ENCODE results near the gene DPCD.

DPCD gene

DNA sequence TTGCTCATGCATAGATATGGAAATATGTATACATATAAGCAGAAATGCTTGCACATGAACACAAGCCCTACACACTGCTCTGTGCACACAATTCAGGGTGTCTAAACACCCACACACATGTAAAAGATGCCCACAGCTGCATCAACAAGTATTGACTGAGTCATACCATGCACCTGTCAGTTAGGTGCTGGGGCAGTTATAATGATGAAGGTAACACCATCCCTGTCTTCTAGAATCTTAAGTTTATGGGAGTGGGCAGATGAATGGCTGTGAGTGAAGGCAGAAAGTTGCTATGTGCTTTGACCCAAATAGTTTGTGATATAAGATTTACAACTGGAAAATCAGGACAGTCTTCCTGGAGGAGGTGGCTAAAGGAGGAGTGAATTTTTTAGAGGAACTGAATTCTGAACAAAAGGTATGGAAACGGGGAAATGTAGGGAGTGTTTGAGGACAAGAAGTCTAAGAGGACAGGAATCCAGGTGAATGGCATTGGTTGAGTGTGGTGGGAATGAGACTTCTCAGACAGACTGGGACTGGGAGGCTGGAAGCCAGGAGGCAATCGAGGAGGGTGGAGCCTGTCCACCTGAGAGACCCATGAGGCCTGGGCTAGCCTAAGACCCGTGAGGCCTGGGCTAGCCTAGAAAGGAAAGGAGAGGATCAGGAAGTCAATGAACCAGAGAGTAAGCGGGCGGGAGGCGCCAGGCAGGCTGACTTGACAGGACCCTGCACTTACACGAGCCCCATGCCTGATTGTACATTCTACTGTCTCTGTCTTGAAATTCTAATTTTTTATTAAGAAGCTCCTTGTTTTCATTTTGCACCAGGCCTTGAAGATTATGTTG lies 20.7 kb upstream of the DPCD start:
- DNase-seq (ENCODE audit: low read depth in 2 of 2), result no peak

DNA sequence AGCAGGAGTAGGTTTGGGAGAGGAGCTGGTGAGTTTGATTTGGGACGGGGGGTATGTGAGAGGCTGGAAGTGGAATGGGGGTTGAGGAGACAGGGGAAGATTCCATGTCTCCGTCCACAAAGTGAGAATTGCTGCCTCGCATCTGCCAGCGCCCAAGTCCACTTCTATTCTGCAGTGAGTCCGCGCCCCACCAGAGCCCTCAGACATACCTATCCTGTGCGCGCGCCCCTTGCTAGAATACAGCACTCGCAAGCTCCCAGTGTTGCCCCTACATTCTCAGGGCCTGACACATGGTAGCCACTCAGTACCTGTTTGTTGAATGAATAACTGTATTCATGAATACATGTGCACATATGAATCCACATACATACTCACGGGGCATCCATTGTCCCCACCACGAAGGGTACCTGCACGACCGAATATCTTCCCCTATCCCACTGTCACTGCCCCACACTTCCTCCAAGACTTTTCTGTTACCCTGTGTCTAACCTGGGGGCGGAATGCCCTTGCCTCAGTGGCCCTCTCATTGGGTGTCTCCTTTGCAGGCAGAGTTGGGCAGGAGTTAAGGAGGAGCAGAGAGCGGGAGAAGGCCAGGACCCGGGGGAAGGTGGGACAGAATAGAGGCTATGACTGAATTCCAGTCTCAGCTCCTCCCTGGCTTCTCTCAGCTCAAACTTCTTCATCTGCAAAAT lies 19.9 kb upstream of the DPCD start:
- DNase-seq (ENCODE audit: low read depth in 2 of 2), result no peak

DNA sequence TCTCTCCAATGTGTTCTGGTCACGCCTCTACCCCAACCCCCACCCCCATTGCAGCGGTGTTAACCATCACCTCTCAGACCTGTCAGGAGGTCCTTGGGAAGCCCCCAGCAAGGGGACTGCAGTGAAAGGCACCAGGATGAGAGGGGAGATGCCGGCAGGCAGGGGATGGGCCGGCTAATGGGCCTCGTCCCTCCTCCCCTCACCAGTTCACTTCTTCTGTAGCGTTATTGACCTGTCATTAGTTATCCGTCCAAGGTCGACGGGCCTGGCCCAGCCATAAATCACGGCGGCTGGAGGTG lies 18.8 kb upstream of the DPCD start:
- DNase-seq (ENCODE audit: low read depth in 2 of 2), result no peak

DNA sequence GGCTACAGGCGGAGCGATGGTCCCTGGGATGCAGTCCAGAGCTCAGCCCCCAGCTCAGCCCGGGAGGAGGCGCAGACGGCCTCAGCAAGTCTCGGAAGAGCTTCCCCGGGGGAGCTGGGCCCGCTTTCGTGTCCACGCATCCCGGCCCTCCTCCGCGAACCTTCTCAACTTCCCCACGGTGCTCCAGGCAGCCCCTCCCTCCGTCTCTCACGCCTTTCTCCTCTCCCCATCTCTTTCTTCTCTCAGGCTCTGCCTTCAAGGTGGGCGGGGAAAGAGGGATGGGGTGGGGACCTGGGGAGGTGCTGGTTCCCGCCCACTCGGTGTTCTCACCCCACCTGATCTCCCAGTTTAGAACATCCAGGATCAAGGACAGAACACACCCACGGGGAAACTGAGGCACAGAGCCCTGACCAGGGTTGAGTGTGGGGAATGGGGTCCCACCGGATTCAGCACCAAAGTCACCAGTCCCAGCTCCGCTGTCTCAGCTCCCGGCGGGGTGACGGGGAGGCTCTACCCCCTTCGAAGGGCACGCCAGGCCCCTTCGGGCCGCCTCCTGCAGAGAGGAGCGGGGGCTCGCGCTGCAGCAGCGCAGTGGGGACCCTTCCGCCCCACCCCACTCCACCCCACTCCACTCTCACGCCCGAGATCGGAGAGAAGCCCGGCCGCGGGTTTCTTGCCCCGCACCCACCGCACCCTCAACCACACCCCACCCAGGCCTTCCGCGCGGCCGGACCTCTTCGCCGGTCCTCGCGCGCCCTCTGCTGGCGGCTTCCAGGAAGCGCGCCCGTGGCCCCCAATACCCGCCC lies 18.3 kb upstream of the DPCD start:
- DNase-seq (ENCODE audit: low read depth in 2 of 2), result peak; percentile 18 to 29

DNA sequence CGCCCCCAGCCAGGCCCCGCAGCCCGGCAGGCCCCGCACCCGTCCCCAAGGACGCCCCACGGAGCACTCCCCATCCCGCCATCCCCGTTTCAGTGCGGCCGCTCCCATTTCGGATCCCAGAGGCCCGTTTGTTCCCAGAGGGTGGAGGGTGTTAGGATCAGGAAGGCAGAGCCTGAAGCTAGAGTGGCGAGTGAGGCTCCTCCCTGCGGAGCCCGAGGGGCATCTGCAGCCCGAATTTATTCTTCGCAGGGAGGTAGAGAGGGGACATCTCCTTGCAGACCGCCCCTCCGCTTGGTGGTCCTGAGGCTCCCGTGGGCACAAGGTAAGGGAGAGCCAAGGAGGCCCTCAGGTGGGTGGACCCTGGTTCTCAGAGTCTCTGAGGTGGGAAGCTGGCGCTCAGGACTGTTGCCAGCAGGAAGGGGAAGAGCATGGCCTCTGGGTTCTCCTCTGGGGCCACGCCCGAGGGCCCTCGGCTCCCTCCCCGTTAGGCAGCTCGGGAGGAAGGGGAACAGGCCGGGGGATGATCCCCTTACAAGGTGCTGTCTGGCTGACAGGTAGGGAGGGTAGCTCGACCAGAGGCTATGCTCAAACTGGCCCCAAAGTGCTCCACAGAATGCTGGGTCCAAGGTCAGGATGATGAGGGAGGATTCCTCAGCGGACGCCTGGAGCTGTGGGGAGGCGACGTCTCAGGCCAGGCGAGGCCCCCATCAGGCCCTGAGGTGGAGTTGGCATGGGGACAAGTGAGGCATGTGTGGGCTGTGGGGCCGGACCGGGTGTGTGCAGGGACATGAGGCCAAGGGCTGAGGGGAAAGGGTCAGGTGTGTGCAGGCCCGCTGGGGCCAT lies 17.5 kb upstream of the DPCD start:
- DNase-seq (ENCODE audit: low read depth in 2 of 2), result no peak

DNA sequence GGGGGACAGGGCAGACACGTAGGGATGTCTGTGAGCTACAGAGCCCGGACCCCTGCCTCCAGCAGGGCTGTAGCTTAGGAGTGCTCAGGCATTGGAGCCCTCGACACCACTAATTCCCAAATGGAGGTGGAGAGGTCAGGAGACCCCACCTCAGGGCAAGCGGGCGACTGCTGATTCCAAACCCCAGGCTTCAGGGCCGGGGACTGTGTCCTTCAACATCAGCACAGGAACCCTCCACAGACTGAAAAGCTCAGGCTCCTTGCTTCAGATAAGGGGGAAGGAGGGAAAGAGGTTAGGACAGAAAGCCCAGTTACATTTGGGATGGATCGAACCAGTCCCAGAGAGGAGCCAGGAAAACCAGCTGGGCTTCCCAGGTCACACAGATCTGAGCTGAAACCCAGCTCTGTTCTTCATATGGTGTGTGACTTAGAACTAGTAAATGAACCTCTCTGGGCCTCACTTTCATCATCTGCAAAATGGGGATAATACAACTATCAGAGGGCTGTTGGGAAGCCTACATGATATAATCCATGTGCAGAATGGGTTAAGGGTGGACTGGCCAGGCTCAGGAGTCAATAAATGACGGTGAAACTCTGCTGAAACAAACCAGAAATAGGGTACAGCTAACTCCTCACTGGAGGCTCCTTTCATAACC lies 16.7 kb upstream of the DPCD start:
- DNase-seq (ENCODE audit: low read depth in 2 of 2), result no peak

DNA sequence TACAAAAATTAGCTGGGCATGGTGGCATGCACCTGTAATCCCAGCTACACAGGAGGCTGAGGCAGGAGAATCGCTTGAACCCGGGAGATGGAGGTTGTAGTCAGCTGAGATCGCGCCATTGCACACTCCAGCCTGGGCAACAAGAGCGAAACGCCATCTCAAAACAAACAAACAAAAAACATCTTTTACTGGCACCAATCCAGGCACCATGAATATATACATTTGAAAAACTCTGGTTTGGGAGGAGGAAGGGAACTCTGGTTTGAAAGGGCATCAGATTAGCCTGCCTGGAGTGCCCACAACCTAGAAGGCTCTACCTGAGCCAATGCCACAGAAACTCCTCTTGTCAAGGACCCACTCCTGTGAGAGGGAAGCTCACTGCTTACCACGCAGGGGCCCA lies 16.0 kb upstream of the DPCD start:
- no peak for DNase-seq (ENCODE audit: low read depth in 2 of 2)

DNA sequence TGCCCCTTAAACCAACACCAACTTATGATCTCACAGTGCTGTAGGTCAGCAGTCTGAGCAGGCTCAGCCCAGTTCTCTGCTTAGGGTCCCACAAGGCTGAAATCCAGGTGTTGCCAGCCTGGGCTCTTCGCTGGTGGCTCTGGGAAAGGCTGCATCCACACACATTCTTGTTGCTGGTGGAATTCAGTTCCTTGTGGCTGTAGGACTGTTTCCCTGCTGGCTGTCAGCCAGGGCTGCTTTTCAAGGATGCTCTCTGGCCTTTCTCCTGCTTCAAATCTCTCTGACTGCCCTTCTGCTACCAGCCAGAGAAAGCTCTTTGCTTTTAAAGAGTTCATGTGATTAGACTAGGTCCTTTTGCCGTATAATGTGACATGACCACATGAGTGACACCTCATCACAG lies 15.3 kb upstream of the DPCD start:
- no peak for DNase-seq (ENCODE audit: low read depth in 2 of 2)

DNA sequence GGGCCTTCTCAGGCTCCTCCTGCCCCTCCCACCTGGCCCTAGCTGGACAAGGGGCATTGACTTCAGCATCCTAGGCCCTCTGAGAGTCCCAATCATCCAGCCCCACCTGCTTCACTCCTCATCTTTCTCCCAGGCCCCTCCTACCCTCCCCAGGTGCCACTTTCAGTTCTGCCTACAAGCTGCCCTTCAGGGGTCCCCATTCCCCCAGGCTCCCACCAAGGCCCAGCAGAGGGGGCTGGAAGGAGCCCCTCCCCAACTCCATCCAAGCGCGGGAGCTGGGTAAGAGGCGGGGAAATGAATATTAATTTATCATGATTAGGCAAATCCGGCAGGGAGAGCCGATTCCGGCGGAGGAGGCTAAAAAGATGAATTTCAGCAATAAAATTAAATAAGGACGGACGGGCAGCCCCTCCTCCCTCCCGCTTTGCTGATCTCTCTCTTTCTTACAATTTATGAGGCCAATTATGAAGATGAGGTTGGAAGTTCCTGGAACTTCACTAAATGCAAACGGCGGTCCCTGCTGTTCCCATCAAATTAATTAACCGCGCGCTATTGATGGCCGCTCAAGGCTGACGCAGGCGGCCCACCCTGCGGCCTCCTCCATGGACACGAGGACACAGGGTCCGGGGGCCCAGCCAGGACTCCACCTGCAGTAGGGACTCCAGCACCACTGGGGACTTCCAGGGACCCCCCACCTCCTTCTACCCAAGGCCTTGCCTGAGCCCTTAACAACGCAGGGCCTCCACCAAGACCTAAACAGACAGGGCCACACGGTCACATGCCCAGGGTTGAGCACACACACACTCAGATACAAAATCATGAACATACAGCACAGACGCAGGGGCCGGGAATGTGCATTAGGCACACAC lies 14.0 kb upstream of the DPCD start:
- no peak for DNase-seq (ENCODE audit: low read depth in 2 of 2)

DNA sequence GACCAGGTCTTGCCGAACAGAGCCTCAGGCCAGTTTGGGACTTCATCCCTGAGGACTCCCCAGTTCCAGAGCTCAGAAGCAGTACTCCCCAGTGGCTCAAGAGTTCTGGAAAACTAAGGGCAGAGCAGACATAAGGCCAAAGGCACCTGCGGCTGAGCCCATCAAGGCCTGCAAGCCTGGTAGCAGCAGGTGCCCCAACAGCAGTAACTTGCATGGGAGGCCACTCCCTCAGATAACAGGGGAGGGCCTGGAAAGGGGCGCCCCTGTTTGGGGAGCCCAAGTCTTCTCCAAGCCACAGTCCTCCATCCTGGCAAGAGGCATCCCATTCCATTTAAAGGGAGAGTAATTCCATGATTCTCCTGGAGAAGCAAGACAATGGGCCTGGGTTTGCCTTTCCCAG lies 13.0 kb upstream of the DPCD start:
- DNase-seq (ENCODE audit: low read depth in 2 of 2), result no peak

DNA sequence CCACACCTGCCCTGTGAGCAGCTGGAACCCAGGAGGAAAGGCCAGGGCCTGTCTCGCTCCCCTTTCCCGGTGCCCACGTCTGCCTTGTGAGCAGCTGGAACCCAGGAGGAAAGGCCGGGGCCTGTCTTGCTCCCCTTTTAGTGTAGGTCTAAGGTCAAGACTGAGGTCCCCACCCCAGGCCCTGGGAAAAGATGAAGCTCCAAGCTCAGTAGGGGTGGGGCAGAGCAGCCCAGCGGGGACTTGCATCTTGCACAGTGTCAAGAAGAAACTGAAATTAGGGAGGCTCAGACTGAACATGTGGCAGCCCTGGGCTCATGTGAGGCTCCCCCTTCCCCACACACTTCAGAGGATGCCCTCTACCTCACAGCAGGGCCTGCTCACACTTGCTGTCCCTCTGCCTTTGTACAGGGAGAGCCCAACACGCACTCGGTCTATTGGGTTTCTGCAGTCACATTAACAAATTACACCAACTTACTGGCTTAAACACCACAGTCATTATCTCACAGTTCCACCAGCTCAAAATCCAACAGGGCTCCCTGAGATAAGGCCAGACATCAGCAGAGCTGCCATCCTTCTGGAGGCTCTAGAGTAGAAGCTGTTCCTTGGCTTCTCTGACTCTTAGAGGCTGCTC lies 12.4 kb upstream of the DPCD start:
- no peak for DNase-seq (ENCODE audit: low read depth in 2 of 2)

DNA sequence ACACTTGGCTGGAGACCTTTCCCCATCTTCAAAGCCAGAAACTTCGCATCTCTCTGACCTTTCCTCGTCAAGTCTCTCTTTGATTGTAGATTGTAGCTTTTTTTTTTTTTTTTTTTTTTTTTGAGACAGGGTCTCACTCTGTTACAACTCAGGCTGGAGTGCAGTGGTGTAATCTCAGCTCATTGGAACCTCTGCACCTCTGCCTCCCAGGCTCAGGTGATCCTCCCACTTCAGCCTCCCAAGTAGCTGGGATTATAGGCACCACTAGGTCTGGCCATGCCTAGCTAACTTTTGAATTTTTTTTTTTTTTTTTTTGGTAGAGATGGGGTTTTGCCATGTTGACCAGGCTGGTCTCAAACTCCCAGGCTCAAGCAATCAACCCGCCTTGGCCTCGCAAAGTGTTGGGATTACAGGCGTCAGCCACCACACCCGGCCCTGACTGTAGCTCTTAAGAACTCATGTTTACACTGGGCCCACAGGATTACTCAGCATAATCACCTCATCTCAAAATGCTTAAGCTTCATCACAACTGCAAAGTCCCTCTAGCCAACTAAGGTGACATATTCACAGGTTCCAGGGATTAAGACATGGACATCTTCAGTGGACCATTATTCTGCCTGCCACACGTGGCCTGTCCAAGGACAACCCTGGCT lies 11.8 kb upstream of the DPCD start:
- DNase-seq (ENCODE audit: low read depth in 2 of 2), result no peak

DNA sequence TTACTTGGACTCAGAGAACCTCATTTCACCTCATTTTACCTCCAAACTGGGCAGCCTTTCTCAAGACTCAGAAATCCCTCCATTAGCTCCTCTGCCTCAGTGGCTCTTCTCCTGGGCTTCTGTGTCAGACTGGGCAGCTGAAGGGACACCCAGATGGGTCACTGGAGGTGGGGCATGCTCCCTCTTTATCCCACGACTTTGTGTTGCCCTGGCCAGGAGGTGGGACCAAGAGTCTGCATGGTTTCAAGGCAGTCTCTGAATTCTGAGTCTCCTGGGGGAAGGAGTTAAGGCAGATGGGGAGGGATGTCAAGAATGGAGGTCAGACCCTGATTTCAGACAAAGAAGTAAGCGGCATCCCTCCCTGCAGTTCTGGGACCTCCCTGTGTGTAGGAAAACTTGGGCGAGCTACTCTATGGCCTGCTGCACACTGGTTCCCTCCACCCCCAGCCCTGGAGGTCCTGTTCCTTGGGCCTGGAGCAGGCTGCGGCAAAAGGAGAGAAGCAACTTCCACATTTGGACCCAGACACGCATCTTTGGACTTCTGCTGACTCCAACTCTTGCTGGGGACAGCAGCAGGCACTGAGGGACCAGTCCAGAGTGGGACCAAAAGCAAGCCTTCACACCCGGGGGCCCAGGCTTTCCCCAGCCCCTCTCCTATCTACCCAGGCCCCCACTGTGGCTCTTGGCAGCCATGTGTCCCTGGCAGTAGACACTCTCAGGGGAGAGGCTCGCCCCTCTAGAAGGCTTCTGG lies 10.8 kb upstream of the DPCD start:
- no peak for DNase-seq (ENCODE audit: low read depth in 2 of 2)

DNA sequence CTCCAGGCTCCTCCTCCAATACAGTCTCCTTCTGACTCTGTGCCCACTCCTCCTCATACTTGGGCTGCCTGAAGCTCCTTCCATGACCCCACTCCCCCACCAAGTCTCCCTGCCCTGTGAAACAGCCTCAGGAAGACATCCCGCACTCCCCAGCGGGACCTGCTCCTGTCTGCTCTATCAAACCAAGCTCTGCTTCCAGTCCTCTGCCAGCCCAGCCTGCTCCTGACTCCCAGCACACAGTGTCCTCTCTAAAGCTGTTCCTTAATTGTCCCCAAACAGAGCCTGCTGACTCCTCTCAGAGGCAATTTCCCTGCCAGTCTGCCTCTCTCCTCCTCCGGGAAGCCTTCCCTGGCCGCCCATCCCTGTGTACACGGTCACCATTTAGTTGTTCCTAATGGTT lies 9.9 kb upstream of the DPCD start:
- DNase-seq (ENCODE audit: low read depth in 2 of 2), result no peak

DNA sequence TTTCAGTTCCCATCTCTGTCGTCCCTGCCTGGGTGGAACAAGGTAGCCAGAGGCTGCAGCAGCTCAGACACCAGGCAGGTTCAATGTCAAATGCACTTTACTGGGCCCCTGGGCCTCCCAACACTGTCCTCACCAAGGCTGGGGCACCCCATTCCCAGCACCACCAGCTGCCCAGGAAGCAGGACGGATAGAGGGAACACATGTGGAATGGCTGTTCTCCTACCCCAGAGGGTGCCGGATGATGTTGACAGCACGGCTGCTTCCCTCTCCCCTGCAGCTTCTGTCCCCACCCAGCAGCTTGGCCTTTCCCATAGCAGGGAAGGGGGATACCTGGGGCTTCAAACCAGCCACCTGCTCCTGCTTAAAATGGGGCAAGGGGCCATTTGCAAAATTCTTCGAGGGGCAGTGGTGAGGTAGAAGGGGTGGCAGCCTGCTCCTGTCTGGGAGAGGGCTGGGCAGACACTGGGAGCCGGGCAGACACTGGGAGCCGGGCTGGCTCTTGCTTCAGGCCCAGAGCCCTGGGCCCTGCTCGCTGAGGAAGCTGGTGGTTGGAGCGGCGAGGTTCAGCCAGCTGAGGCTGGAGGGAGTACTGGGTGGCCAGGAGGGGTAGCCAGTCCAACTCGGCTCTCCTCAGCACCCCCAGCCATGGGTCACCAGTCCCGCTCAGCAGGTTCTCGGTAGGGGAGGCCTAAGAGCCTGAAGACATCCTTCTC lies 9.2 kb upstream of the DPCD start:
- DNase-seq (ENCODE audit: low read depth in 2 of 2), result no peak

DNA sequence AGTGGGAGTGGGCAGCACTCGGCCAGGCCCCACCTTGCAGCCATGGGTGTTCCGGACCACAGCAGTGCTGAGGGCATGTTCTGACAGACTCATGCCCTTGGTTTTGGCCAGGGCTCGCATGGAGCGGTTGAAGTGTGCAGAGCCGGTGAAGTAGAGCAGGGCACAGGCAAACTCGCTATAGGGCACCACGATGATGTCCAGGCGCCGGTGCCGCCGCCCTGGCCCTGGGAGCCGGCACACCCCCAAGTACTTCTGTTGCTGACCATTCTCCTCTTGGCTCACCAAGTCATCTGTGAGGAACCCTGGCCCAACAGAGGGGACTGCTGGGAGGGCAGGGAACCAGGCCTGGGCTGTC lies 8.6 kb upstream of the DPCD start:
- no peak for DNase-seq (ENCODE audit: low read depth in 2 of 2)

DNA sequence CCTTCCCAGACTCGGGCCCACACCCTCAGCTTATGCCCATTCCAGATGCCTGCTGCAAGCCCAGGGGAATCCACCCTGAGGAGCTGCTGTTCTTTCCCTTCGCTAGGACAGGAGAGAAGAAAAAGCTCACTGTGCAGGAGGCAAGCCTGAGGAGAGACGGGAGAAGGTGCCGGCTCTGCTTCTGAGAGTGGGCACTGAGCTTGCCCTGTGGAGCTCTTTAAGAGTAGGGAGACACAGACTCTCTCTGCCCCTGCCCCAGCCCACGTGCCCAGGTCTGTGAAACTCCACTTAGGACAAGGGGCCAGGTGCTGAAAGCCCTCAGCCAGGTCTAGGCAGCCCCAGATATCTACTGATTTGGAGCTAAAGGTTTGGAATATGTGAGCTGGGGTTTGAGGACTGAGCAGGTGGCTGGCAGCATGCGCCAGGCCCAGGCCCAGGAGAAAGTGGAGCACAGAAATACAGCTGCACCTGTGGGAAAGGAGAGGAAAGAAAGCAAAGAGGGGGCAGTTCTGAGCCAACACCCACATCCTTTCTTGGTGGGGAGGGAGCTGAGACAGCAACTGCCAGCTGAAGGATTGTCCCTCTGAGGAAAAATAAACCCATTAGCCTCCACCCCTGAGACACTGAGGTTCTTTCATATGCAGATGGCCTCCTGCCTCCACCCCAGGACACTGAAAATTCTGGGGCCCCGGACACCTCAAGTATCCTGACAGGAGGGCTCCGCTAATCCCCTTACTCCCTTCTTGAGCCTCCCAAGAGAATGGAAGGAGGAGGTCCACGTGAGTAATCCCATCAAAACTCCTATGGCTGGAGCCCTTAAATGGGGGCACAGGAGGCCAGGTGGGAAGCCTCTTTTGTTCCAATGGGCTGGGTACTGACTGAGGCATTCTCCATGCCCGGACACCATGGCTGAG lies 7.4 kb upstream of the DPCD start:
- no peak for DNase-seq (ENCODE audit: low read depth in 2 of 2)

Data from fibroblast of skin of left biceps (primary cell).